Measurements from ENCODE around the gene PABPC3. TPM values are rescaled to one million over a fixed set of nuclear protein-coding genes. Genes with fewer than 3 reads are reported as not detected.

Gene PABPC3
- total RNA-seq, 4 donors from 2014 or later: 0.07 to 0.17 (median 0.10) TPM; not detected in 1

DNA sequence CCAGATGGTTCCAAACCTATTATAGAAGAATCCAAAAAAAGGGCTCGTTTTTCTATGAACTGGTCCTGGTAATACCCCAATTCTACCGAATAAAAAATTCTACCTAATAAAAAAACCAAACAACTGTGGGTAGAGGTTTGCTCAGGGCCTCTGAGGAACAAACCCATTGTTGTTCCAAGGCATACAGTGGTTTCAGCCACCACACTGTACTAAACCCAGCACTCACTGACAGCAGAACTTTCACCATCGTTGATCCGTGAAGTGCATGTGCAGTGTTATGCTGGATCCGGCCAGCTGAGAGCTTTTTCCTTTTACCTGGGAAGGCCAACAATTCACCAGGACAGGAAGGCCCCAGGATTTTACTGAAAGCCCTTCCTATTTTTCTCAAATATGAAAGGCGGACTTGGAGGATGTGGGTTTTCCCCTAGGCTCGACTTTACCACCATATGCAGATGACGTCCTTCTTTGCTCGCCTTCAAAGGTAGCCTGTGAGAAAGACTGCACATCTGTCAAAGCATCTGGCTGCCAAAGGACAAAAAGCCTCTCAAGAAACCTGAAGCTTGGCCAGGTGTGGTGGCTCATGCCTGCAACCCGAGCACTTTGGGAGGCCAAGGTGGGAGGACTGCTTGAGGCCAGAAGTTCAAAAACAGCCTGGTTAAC, 7.2 kb upstream of the PABPC3 start:
- WGBS, 2 donors: 76 to 78% methylated on average over 10 of the region's 10 CpGs
- no peak for DNase-seq (ENCODE audit: low spot score in 2 of 2)
- intact Hi-C loops (cut with DNase I; ENCODE audit: low total_unique reads): no loop called here
- H3K4me3 ChIP-seq (ENCODE audit: low read depth, poor library complexity, severe bottlenecking): no peak overlapping the region
- no peak for TF ChIP-seq POLR2A (IDR thresholded peaks at IDR 0.05)
- TF ChIP-seq, protein P1, sequence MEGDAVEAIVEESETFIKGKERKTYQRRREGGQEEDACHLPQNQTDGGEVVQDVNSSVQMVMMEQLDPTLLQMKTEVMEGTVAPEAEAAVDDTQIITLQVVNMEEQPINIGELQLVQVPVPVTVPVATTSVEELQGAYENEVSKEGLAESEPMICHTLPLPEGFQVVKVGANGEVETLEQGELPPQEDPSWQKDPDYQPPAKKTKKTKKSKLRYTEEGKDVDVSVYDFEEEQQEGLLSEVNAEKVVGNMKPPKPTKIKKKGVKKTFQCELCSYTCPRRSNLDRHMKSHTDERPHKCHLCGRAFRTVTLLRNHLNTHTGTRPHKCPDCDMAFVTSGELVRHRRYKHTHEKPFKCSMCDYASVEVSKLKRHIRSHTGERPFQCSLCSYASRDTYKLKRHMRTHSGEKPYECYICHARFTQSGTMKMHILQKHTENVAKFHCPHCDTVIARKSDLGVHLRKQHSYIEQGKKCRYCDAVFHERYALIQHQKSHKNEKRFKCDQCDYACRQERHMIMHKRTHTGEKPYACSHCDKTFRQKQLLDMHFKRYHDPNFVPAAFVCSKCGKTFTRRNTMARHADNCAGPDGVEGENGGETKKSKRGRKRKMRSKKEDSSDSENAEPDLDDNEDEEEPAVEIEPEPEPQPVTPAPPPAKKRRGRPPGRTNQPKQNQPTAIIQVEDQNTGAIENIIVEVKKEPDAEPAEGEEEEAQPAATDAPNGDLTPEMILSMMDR (IDR thresholded peaks at IDR 0.05): no peak

DNA sequence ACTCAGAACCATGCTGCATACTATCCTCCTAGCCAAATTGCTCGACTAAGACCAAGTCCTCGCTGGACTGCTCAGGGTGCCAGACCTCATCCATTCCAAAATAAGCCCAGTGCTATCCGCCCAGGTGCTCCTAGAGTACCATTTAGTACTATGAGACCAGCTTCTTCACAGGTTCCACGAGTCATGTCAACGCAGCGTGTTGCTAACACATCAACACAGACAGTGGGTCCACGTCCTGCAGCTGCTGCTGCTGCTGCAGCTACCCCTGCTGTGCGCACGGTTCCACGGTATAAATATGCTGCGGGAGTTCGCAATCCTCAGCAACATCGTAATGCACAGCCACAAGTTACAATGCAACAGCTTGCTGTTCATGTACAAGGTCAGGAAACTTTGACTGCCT, 1.5 kb downstream of the PABPC3 start:
- no peak overlapping the region for H3K4me3 ChIP-seq (ENCODE audit: low read depth, poor library complexity, severe bottlenecking)
- WGBS, 2 donors: 85 to 94% methylated on average over 13 of the region's 13 CpGs
- no peak for TF ChIP-seq POLR2A (IDR thresholded peaks at IDR 0.05)
- intact Hi-C loops (cut with DNase I; ENCODE audit: low total_unique reads): no loop called here
- no peak for DNase-seq (ENCODE audit: low spot score in 2 of 2)

DNA sequence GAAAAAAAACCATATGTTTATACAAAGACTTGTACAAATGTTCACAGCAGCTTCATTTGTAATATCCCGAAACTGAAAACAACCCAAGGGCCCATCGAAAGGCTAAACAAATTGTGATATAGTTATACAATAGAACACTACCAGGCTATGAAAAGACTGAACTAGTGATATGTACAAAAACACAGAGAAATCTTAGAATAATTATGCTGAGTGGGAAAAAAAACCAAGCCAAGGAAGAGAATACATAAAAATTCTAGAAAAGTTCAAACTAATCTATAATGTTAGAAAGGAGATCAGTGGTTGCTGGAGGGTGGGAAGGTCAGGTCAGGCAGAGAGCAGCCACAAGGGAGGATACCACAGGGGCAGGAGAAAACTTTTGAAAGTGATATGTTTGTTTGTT, 7.8 kb downstream of the PABPC3 start:
- TF ChIP-seq POLR2A (IDR thresholded peaks at IDR 0.05): no peak
- TF ChIP-seq, protein P1 (IDR thresholded peaks at IDR 0.05): no peak
- H3K4me3 ChIP-seq (ENCODE audit: low read depth, poor library complexity, severe bottlenecking): no peak overlapping the region
- intact Hi-C loops (cut with DNase I; ENCODE audit: low total_unique reads): no loop called here
- DNase-seq (ENCODE audit: low spot score in 2 of 2): no peak
- WGBS, 2 donors: 91 to 94% methylated on average over 2 of the region's 2 CpGs

DNA sequence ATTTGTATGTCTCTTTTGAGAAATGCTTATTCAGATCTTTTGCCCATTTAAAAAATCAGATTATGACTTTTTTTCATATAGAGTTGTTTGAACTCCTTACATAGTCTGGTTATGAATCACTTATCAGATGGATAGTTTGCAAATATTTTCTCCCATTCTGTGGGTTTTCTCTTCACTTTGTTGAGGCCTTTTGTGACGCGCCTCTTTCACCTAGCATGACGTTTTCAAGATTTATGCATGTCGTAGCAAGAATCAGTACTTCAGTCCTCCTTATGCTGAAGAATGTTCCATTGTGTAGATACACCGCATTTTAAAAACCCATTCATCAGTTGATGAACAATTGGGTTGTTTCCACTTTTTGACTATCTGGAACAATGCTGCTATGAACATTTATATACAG, 13.4 kb downstream of the PABPC3 start:
- DNase-seq (ENCODE audit: low spot score in 2 of 2): no peak
- 82 to 87% methylated on average over 5 of the region's 5 CpGs for WGBS, 2 donors
- intact Hi-C loops (cut with DNase I; ENCODE audit: low total_unique reads): no loop called here
- no peak for TF ChIP-seq POLR2A (IDR thresholded peaks at IDR 0.05)
- TF ChIP-seq, protein P1 (IDR thresholded peaks at IDR 0.05): no peak
- H3K4me3 ChIP-seq (ENCODE audit: low read depth, poor library complexity, severe bottlenecking): no peak overlapping the region

DNA sequence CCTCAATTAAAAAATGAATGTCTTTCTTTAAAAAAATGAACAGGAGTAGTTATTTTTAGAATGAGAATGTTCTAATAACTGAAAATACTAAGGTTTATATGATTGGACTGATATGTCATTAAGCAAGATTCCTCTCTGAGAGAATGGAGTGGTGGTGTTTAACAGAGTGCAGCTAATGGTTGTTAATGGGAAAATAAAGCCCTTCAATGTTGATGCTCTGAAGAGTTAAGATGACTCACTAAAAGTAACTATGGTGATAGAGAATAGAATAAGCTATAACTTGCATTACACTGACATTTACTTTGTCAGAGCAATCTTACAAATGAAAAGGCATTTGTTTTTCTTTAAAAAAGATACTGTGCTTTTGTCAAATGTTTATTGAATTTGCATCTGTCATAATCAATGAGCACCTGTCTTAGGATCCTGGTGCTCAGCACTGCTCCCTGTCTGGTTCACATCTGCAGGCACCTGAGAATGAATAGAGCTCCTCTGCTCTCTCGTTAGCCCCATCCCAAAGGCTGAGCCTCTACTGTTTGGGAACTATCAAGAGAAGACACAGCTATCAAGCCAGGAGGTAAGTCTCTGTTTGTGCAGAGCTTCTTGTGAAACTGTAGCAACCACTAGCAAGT, 15.1 kb downstream of the PABPC3 start:
- H3K4me3 ChIP-seq (ENCODE audit: low read depth, poor library complexity, severe bottlenecking): no peak overlapping the region
- TF ChIP-seq, protein P1 (IDR thresholded peaks at IDR 0.05): no peak
- TF ChIP-seq POLR2A (IDR thresholded peaks at IDR 0.05): no peak
- WGBS, 2 donors: 44 to 47% methylated on average over 1 of the region's 1 CpG
- DNase-seq (ENCODE audit: low spot score in 2 of 2): no peak
- intact Hi-C loops (cut with DNase I; ENCODE audit: low total_unique reads): no loop called here

DNA sequence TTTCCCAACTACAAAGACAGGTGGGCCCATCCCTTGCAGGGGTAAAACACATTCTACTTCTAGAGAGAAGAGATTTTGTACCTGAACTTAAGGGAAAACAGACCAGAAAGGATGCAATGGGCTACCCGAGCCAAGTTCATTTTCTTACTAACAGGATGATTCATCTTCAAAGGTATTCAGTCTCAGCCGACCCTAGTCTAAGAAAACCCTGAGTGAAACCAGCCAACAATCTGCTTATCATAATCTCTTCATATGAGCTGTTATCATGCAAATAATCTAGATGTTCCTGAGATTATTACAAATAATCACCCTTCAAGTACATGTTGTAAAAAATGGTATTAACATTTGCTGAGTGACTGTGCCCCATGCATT, 15.6 kb downstream of the PABPC3 start:
- TF ChIP-seq, protein P1 (IDR thresholded peaks at IDR 0.05): no peak
- TF ChIP-seq POLR2A (IDR thresholded peaks at IDR 0.05): no peak
- no peak for DNase-seq (ENCODE audit: low spot score in 2 of 2)
- no peak overlapping the region for H3K4me3 ChIP-seq (ENCODE audit: low read depth, poor library complexity, severe bottlenecking)
- 20 to 37% methylated on average over 2 of the region's 2 CpGs for WGBS, 2 donors
- intact Hi-C loops (cut with DNase I; ENCODE audit: low total_unique reads): no loop called here

All from lower leg skin (tissue), 4 donors.